Activated CD4-positive, alpha-beta T cell treated with anti-CD3 and anti-CD28 coated beads for 36 hours (primary cell): ENCODE measurements around the gene CCDC63. TPM values are rescaled to one million over a fixed set of nuclear protein-coding genes. Genes with fewer than 3 reads are reported as not detected.
A peak's percentile ranks its signal among the peaks of the same experiment; 100 is the strongest.
"Not testable (repeated sequence)": the region's sequence is repeated elsewhere in the genome, so short reads cannot be mapped to it uniquely, and the experiment has no call there.

Source experiments
- ATAC-seq: fragments of 200-7000 bp; cut with Tn5 transposase; one replicate; pipeline ENCODE4 v1.10.0; 2021; ENCODE audit warnings: mild to moderate bottlenecking, moderate library complexity
- CTCF ChIA-PET: fragments of 350-600 bp; sonication (Branson Sonifier 250); formaldehyde crosslinking; loops from one replicate; lab custom pipeline; 2021; ENCODE audit warnings: antibody characterized with exemption; lab: Charles Lee
- POLR2A ChIA-PET: fragments of 350-600 bp; sonication (Branson Sonifier 250); formaldehyde crosslinking; loops from one replicate; lab custom pipeline; 2021; ENCODE audit warnings: antibody characterized with exemption, inconsistent platforms; lab: Charles Lee
- DNase-seq: peaks from one replicate; pipeline ENCODE4 v3.0.0-alpha.2; 2020
- H3K27ac Mint-ChIP-seq: one replicate; pipeline ENCODE4 v1.8.0; 2021; ENCODE audit warnings: mixed read lengths
- H3K27me3 Mint-ChIP-seq: one replicate; pipeline ENCODE4 v1.8.0; 2021; ENCODE audit warnings: mixed read lengths
- H3K36me3 Mint-ChIP-seq: one replicate; pipeline ENCODE4 v1.8.0; 2021; ENCODE audit warnings: low read depth, mixed read lengths
- H3K4me1 Mint-ChIP-seq: one replicate; pipeline ENCODE4 v1.8.0; 2021; ENCODE audit warnings: mixed read lengths
- H3K4me3 Mint-ChIP-seq: one replicate; pipeline ENCODE4 v1.8.0; 2021; ENCODE audit warnings: mild to moderate bottlenecking, moderate library complexity, mixed read lengths
- H3K9me3 Mint-ChIP-seq: one replicate; pipeline ENCODE4 v1.8.0; 2021; ENCODE audit warnings: low read depth, mixed read lengths
- intact Hi-C, 2 experiments: fragments of 100-400 bp; cut with DNase I in 1 of 2; cut with micrococcal nuclease in 1 of 2; formaldehyde crosslinking; loops; one replicate each; pipeline versions ENCODE4 v1.14.2 to v1.15.1; 2022 to 2024; cut with DNase I, micrococcal nuclease
- total RNA-seq, 2 experiments: library from RNA; stranded (reverse); gene quantifications; one replicate each; pipeline ENCODE4 v1.2.3, GENCODE V29; 2021

Gene CCDC63
- total RNA-seq, 2 experiments from 2014 or later: not detected

DNA sequence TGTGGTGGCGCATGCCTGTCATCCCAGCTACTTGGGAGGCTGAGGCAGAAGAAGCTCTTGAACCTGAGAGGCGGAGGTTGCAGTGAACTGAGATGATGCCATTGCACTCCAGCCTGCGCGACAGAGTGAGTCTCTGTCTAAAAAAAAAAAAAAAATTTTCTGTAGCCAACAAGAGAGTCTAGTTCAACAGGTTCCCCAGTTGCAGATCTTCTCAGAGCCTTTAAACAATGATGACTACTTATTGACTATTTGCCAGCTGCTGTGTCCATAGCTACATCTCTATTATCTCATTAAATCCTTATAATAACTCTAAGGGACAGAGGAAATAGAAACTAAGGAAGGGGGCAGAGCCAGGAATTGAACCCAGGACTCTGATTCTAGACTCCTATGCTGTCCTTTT is 88.8 kb downstream of the CCDC63 start:
- H3K27ac Mint-ChIP-seq: no peak overlapping the region
- no peaks in the 10 kb centered on the region for H3K36me3 Mint-ChIP-seq
- DNase-seq (no peak), ATAC-seq (no peak)
- peaks cover 10% of the 10 kb centered on the region for H3K27me3 Mint-ChIP-seq
- intact Hi-C loops: loop anchor here in 1 of 2 experiments (5.0 to 10.0 kb wide), 2 partner anchors 99 to 377 kb away; partner anchors contain the start of gene CUX2
- CTCF ChIA-PET: interaction anchor here (0.7 to 2.0 kb wide), 5 partner anchors 20 to 43 kb away, joined by 3 to 6 read pairs (median 3); no protein-coding TSS in a partner anchor
- POLR2A ChIA-PET: no interaction called here
- no peaks in the 10 kb centered on the region for H3K9me3 Mint-ChIP-seq
- H3K4me3 Mint-ChIP-seq: no peak overlapping the region
- peaks cover 5% of the 10 kb centered on the region for H3K4me1 Mint-ChIP-seq

DNA sequence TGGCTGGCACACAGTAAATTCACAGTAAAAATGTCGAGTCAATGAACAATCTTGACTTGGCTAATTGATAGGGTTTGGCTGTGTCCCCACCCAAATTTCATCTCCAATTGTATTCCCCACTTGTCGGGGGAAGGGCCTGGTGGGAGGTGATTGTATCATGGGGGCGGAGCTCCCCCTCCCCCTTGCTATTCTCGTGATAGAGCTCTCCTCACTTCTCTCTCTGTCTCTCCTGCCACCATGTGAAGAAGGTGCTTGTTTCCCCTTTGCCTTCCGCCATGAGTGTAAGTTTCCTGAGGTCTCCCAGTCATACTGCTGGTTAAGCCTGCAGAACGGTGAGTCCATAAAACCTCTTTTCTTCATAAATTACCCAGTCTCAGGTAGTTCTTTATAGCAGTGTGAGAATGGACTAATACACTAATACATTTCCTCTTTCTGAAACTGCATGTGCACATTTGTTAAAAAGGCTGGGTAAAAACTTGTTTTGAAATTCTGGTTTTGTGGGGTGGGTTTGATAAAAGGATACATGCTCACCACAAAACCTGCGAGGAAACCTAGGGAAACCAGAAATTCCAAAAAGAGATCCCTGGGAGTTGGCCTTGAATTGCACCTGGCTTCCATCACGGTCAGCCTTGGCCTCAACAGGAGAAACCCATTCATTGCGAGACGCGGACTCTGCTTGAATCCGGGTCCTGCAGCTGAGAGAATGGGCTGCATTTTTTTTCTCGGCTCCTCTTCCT is 89.7 kb downstream of the CCDC63 start:
- Mint-ChIP-seq H3K27me3 (peaks cover 10% of the 10 kb centered on the region), H3K9me3 (no peaks in the 10 kb centered on the region), H3K4me3 (no peak overlapping the region), H3K27ac (no peak overlapping the region), H3K4me1 (peaks cover 5% of the 10 kb centered on the region), H3K36me3 (no peaks in the 10 kb centered on the region)
- DNase-seq: no peak
- ChIA-PET CTCF (interaction anchor here (0.6 to 2.0 kb wide), 9 partner anchors 17 to 1467 kb away, joined by 3 to 6 read pairs (median 3); no protein-coding TSS in a partner anchor), POLR2A (no interaction called here)
- intact Hi-C loops: loop anchor here (1.0 to 10.0 kb wide), 9 partner anchors 42 to 377 kb away; partner anchors contain the start of gene CUX2 (in 1 of the 2)
- no peak for ATAC-seq

DNA sequence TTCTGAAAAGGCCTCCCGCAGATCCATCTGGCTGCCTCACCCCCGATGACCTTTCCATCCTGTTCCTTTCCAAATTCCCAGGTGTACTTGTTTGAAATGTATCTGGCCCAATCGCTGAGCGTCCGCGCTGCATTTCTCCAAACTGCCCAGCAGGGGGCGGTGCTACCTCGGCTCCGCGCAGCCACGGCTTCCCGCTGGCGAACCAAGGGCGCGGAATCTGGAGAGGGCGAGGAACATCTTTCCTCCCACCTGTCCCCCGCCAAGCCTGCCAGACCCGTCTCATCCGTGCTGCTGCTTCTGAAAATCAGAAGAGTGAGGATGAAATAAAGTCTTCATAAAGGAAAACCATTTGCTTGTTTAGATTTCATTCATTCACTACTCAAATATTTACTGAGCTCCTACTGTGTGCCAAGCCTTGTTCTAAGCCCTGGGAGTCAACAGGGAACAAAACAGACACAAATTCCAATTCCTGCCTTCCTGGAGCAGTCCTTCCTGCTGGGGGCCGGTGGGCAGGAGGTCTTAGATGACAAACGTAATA is 90.4 kb downstream of the CCDC63 start:
- ATAC-seq (peak; percentile 39), DNase-seq (peak; percentile 75)
- H3K27ac Mint-ChIP-seq: no peak overlapping the region
- intact Hi-C loops: loop anchor here (1.0 to 10.0 kb wide), 9 partner anchors 43 to 376 kb away; partner anchors contain the start of gene CUX2 (in 1 of the 2)
- peaks cover 10% of the 10 kb centered on the region for H3K27me3 Mint-ChIP-seq
- H3K9me3 Mint-ChIP-seq: no peaks in the 10 kb centered on the region
- POLR2A ChIA-PET: no interaction called here
- CTCF ChIA-PET: interaction anchor here (0.6 to 2.0 kb wide), 14 partner anchors 9 to 1468 kb away, joined by 3 to 6 read pairs (median 4); no protein-coding TSS in a partner anchor
- no peaks in the 10 kb centered on the region for H3K36me3 Mint-ChIP-seq
- peaks cover 5% of the 10 kb centered on the region for H3K4me1 Mint-ChIP-seq
- no peak overlapping the region for H3K4me3 Mint-ChIP-seq

DNA sequence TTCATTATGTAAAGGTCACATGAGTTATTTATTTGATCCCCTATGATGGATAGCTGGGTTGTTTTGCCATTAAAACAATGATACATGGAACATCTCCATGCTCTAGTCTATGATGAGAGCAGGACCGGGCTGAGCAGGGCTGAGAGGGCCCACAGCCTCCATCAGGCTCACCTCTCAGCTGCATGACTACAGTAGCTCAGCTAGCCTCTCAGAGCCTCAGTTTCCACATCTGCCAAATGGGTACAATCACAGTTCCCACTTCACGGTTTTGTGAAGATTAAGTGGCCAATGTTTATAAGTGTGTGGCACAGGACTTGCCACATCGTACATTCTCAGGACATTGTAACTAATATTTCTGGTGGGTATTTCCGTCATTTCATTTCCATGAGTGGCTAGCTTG is 93.5 kb downstream of the CCDC63 start:
- Mint-ChIP-seq H3K4me1 (peaks cover 5% of the 10 kb centered on the region), H3K27me3 (peaks cover 10% of the 10 kb centered on the region), H3K36me3 (no peaks in the 10 kb centered on the region), H3K27ac (no peak overlapping the region), H3K9me3 (no peaks in the 10 kb centered on the region), H3K4me3 (no peak overlapping the region)
- ChIA-PET POLR2A (no interaction called here), CTCF (no interaction called here)
- no peak for ATAC-seq
- DNase-seq: no peak
- intact Hi-C loops: no loop called here

DNA sequence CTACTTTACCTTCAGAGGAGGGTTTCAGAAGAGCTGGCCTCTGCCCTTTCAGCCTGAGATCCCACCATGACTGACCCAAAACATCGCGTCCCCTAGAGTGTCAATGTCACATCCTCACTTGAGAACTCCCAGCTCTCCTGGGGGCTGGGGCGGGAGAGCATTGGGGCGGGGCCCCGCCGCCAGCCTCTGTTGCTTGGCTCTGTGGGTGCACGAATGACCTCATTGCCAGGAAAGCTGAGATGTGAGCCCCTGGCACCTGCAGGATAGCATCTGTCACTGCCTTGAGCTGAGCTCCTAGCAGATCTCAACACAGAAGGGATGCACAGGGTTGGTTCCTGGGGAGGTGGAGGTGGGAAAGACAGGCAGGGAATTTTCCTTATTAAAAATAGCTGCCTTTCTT is 94.1 kb downstream of the CCDC63 start:
- ATAC-seq: no peak
- H3K4me1 Mint-ChIP-seq: peaks cover 5% of the 10 kb centered on the region
- intact Hi-C loops: no loop called here
- H3K9me3 Mint-ChIP-seq: peaks cover 2% of the 10 kb centered on the region
- no peak overlapping the region for H3K4me3 Mint-ChIP-seq
- ChIA-PET CTCF (no interaction called here), POLR2A (no interaction called here)
- H3K36me3 Mint-ChIP-seq: no peaks in the 10 kb centered on the region
- H3K27me3 Mint-ChIP-seq: peaks cover 10% of the 10 kb centered on the region
- DNase-seq: no peak
- no peak overlapping the region for H3K27ac Mint-ChIP-seq

DNA sequence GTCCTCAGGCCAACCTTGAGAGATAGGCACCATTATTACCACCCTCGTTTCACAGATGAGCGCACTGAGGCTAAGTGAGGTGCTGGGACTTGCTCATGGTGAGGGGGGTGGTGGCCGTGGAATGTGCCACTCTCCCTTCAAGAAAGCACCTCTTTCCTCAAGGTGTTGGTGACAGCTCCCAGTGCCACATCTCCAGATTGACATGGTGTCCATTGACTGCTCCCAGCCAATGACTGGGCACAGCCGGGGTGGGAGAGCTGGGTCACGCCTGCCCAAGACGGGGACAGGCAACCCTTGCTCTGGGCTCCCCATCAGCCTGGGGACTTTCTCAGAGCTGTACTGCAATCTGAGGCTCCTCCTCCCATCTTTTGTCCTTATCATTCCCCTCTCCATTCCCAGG is 94.6 kb downstream of the CCDC63 start:
- Mint-ChIP-seq H3K4me3 (no peak overlapping the region), H3K27ac (no peak overlapping the region), H3K27me3 (peaks cover 9% of the 10 kb centered on the region), H3K36me3 (no peaks in the 10 kb centered on the region), H3K4me1 (peaks cover 5% of the 10 kb centered on the region), H3K9me3 (peaks cover 2% of the 10 kb centered on the region)
- intact Hi-C loops: no loop called here
- no peak for ATAC-seq
- CTCF ChIA-PET: no interaction called here
- DNase-seq: no peak
- POLR2A ChIA-PET: no interaction called here

DNA sequence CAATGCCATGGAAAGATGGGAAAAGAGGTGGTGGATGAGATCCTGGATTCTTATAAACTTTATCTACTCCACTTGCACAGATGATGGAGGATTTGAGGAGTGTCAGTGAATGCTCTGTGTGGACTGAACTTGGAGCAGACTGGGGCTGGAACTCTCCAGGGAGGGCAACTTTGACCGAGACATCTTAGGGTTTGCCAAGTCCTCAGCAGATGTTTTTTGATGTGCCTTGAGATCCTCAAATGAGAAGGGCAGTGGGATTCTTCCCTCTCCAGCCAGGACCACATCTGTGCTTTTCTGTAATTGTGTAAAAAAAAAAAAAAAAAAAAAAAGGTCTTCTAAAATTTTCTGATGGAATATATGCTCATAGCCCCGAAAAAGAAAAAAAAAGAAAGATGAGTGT is 96.6 kb downstream of the CCDC63 start:
- intact Hi-C loops: no loop called here
- H3K4me1 Mint-ChIP-seq: no peaks in the 10 kb centered on the region
- no peaks in the 10 kb centered on the region for H3K27me3 Mint-ChIP-seq
- H3K27ac Mint-ChIP-seq: no peak overlapping the region
- no peak for ATAC-seq
- no peak overlapping the region for H3K4me3 Mint-ChIP-seq
- peaks cover 4% of the 10 kb centered on the region for H3K9me3 Mint-ChIP-seq
- ChIA-PET POLR2A (no interaction called here), CTCF (no interaction called here)
- DNase-seq: no peak
- H3K36me3 Mint-ChIP-seq: no peaks in the 10 kb centered on the region

DNA sequence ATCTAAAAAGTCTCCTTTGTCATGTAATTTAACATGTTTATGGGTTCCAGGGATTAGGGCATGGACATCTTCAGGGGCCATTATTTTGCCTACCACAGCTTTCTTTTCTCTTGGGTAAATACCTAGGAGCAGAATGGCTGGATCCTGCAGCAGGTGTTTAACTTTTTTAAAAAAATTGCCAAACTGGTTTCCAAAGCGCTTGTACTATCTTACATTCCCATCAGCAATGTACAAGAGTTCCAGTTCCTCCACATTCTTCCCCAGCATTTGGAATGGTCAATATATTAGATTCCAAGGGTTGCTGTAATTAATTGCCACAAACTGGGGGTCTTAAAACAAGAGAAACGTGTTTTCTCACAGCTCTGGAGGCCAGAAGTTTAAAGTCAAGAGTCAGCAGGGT is 101.3 kb downstream of the CCDC63 start:
- Mint-ChIP-seq H3K27ac (no peak overlapping the region), H3K4me3 (no peak overlapping the region), H3K27me3 (no peaks in the 10 kb centered on the region), H3K36me3 (no peaks in the 10 kb centered on the region), H3K9me3 (peaks cover 4% of the 10 kb centered on the region), H3K4me1 (no peaks in the 10 kb centered on the region)
- DNase-seq (no peak), ATAC-seq (no peak)
- ChIA-PET CTCF (interaction anchor here (0.8 kb wide), 1 partner anchor 52 kb away, joined by 4 read pairs; no protein-coding TSS in a partner anchor), POLR2A (no interaction called here)
- intact Hi-C loops: no loop called here

DNA sequence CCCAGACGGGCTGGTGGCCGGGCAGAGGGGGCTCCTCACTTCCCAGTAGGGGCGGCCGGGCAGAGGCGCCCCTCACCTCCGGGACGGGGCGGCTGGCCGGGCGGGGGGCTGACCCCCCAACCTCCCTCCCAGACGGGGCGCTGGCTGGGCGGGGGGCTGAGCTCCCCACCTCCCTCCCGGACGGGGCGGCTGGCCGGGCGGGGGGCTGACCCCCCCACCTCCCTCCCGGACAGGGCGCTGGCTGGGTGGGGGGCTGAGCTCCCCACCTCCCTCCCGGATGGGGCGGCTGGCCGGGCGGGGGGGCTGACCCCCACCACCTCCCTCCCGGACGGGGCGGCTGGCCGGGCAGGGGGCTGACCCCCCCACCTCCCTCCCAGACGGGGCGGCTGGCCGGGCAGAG is 103.7 kb downstream of the CCDC63 start:
- H3K9me3 Mint-ChIP-seq, CTCF ChIA-PET, H3K4me1 Mint-ChIP-seq, H3K27ac Mint-ChIP-seq, intact Hi-C loops, H3K36me3 Mint-ChIP-seq, ATAC-seq, DNase-seq, POLR2A ChIA-PET, H3K27me3 Mint-ChIP-seq, H3K4me3 Mint-ChIP-seq: not testable (repeated sequence)

DNA sequence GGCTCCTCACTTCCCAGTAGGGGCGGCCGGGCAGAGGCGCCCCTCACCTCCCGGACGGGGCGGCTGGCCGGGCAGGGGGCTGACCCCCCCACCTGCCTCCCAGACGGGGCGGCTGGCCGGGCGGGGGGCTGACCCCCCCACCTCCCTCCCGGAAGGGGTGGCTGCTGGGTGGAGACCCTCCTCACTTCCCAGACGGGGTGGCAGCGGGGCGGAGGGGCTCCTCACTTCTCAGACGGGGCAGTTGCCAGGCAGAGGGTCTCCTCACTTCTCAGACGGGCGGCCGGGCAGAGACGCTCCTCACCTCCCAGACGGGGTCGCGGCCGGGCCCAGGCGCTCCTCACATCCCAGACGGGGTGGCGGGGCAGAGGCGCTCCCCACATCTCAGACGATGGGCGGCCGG is 104.1 kb downstream of the CCDC63 start:
- H3K4me1 Mint-ChIP-seq, DNase-seq, CTCF ChIA-PET, intact Hi-C loops, POLR2A ChIA-PET, H3K4me3 Mint-ChIP-seq, H3K27me3 Mint-ChIP-seq, H3K27ac Mint-ChIP-seq, H3K36me3 Mint-ChIP-seq, ATAC-seq, H3K9me3 Mint-ChIP-seq: not testable (repeated sequence)
